HG02943 (cell line): ENCODE results near the gene PERM1.

ENCODE experiments used
- ATAC-seq: cut with Tn5 transposase; IDR thresholded peaks from one replicate; pipeline ENCODE4 v1.9.1; 2021; ENCODE audit warnings: mild to moderate bottlenecking, low read depth, moderate library complexity; ENCODE audit not compliant: unreplicated experiment

Gene PERM1

GRCh38 chr1:938088-938683, 43.7 kb downstream of the PERM1 start:
- ATAC-seq = no peak

- ATAC-seq = no peak
These were observed 44.4 kb downstream of the PERM1 start for GRCh38 chr1:937521-937920.

- ATAC-seq = no peak
These were observed 45.3 kb downstream of the PERM1 start for GRCh38 chr1:936348-937264.

- ATAC-seq = no peak
These were observed 46.1 kb downstream of the PERM1 start for GRCh38 chr1:935751-936231.

- no peak for ATAC-seq
These were observed 46.7 kb downstream of the PERM1 start for GRCh38 chr1:934991-935750.

- ATAC-seq = no peak
These were observed 48.3 kb downstream of the PERM1 start for GRCh38 chr1:933603-933940.

- ATAC-seq = no peak
These were observed 48.9 kb downstream of the PERM1 start for GRCh38 chr1:932776-933602.

GRCh38 chr1:932173-932510, 49.8 kb downstream of the PERM1 start:
- no peak for ATAC-seq

- no peak for ATAC-seq
These were observed 50.3 kb downstream of the PERM1 start for GRCh38 chr1:931380-932172.

GRCh38 chr1:930633-931138, 51.2 kb downstream of the PERM1 start:
- ATAC-seq = no peak

- ATAC-seq = no peak
These were observed 51.9 kb downstream of the PERM1 start for GRCh38 chr1:929712-930632.

GRCh38 chr1:928825-929661, 52.9 kb downstream of the PERM1 start:
- no peak for ATAC-seq

- ATAC-seq = no peak
These were observed 54.1 kb downstream of the PERM1 start for GRCh38 chr1:927748-928147.

GRCh38 chr1:927234-927633, 54.7 kb downstream of the PERM1 start:
- no peak for ATAC-seq

GRCh38 chr1:925561-926421, 56.1 kb downstream of the PERM1 start:
- no peak for ATAC-seq
